Measurements from ENCODE around the gene SIGLEC10.

The SIGLEC10 gene

DNA sequence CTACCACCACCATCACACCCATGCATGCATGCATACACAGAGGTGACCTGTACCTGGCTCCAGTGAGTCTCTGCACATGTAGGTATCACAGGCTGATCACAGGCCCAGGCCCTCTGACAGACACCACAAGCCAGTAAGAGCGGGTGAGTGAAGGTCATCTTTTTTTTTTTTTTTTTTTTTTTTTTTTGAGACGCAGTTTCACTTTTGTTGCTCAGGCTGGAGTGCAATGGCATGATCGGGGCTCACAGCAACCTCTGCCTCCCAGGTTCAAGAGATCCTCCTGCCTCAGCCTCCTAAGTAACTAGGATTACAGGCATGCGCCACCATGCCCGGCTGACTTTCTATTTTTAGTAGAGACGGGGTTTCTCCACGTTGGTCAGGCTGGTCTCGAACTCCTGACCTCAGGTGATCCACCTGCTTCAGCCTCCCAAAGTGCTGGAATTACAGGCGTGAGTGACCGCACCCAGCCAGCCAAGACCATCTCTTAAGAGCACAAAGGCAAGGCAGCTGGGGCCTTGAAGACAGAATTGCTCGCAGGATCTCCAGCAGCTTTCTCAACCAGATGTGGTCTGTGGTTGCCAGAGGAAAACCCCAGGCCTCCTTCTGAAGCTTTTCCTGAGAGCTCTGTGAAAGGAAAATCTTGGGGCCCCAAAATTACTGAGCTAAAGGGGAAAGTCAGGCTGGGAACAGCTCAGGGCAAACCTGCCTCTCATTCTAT is 41.8 kb downstream of the SIGLEC10 start:
- Histone ChIP-seq H3K36me3 (no peaks in the 10 kb centered on the region), H3K4me3 (ENCODE audit: low read depth, low read length) (no peak overlapping the region), H3K9me3 (no peaks in the 10 kb centered on the region), H3K27me3 (no peaks in the 10 kb centered on the region), H3K4me1 (no peaks in the 10 kb centered on the region)
- DNase-seq = no peak
- TF ChIP-seq, protein P1, sequence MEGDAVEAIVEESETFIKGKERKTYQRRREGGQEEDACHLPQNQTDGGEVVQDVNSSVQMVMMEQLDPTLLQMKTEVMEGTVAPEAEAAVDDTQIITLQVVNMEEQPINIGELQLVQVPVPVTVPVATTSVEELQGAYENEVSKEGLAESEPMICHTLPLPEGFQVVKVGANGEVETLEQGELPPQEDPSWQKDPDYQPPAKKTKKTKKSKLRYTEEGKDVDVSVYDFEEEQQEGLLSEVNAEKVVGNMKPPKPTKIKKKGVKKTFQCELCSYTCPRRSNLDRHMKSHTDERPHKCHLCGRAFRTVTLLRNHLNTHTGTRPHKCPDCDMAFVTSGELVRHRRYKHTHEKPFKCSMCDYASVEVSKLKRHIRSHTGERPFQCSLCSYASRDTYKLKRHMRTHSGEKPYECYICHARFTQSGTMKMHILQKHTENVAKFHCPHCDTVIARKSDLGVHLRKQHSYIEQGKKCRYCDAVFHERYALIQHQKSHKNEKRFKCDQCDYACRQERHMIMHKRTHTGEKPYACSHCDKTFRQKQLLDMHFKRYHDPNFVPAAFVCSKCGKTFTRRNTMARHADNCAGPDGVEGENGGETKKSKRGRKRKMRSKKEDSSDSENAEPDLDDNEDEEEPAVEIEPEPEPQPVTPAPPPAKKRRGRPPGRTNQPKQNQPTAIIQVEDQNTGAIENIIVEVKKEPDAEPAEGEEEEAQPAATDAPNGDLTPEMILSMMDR (IDR thresholded peaks at IDR 0.05; ENCODE audit: low read depth, low read length) = no peak

DNA sequence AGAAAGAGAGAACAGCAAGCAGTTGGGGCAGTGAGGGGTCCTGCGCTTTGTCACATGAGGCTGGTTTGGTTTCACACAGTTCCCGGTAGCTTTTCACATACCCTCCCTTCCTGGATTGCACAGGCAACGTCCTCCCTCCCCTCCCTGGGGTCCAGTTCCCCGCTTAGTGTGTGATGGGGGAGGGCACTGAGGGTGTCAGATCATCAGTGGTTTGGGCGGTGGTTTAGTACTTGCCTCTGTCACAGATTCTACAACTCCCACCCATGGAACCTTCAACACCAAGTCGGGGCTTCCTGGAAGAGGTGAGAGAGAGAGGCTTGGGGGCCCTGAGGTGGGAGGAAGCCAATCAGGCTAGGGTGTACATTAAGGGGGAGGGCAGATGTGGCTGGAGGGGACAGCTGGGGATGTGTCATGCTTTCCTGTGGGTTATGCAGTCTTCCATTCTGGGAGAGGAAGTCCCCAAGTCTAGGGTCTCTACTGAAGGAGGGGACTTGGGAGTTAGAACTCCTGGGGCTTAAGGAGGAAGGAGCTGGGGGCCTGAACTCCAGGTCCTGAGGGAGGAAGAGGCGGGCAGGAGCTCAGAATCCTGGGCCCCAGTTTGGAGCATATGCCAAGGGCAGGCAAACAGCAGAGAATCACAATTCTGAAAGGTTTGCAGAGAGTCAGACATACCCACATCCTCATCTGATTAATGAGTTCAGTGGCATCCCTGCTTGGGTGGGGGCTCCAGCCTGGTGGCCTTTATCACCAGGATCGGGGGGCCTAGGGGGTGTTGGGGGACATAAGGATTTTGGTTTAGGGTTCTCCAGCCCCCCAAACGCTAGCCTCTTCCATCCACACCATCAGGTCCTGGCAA is 44.6 kb downstream of the SIGLEC10 start, which contains the start of gene NKG7:
Gene NKG7 (minus strand): TSS at position 6 of the 856 bp plus-strand sequence. CDS start 119 bp downstream, outside the sequence.
- no peak for DNase-seq
- H3K4me3 ChIP-seq (ENCODE audit: low read depth, low read length) = no peak within 1 kb of the TSS
- no peaks in the 10 kb centered on the region for H3K27me3 ChIP-seq
- peaks cover 2% of the 10 kb centered on the region; the same call in 1 of the 2 replicates for H3K4me1 ChIP-seq
- no peaks in the 10 kb centered on the region for H3K9me3 ChIP-seq
- TF ChIP-seq, protein P1 (IDR thresholded peaks at IDR 0.05; ENCODE audit: low read depth, low read length) = no peak
- no peaks in the 10 kb centered on the region for H3K36me3 ChIP-seq

DNA sequence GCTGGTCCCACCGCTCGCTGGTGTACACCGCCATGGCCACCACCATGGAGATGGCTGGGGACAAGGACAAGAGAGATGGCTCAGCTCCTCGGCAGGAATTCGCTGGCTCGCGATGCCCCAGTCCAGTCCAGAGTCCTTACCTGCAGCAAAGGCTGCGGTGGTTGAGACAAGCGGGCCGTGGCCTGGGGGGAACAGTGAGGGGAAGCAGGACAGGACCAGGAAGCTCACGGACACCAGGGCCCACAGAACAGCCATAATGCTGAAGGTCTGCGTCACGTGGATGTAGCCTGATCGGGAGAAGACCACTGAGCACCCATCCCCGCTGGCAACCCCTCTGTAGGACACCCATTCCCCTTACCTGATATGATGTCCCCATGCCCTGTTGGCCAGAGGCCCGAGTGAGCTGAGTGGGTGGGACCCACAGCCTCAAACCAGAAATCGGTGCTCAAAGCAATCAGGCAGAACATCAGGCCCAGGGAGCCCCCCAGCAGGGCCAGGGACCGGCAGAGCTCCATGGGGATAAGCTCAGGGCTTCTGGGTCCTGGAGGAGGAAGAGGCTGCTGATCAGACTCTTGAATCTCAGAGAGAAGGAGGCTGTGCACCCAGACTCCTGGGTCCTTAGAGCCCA is 45.3 kb downstream of the SIGLEC10 start:
- H3K4me3 ChIP-seq (ENCODE audit: low read depth, low read length) = no peak overlapping the region
- H3K27me3 ChIP-seq = no peaks in the 10 kb centered on the region

DNA sequence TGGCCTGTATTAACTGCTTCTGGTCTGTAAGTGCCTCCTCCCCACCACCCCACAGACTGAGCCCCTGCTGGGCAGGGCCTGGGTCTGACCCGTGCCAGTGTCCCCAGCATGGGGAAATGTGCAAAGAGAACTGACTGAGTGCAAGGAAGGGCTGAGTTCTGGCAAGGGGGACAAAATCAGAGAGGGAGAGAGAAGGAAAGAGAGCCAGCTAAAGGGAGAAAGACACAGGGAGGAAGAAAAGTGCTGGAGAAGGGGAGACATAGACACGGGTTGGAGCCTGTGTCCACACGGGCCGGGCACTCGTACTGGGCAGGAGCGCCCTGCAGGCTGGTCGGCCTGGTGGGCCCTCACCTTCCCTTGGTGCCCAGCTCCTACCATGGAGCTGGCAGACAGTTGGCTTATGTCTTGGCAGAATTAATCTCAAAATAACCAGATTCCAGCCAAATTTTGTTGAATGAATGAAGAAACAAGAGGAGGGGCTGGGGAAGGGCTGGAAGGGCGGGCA is 46.2 kb downstream of the SIGLEC10 start:
- no peak overlapping the region for H3K4me3 ChIP-seq (ENCODE audit: low read depth, low read length)
- TF ChIP-seq, protein P1 (IDR thresholded peaks at IDR 0.05; ENCODE audit: low read depth, low read length) = no peak
- no peak for DNase-seq
- H3K4me1 ChIP-seq = peaks cover 2% of the 10 kb centered on the region; the same call in 1 of the 2 replicates
- H3K27me3 ChIP-seq = no peaks in the 10 kb centered on the region
- H3K9me3 ChIP-seq = no peaks in the 10 kb centered on the region
- no peaks in the 10 kb centered on the region for H3K36me3 ChIP-seq

More for the DNA sequence above, 45.3 kb downstream of the SIGLEC10 start:
- no peaks in the 10 kb centered on the region for H3K36me3 ChIP-seq
- TF ChIP-seq, protein P1 (IDR thresholded peaks at IDR 0.05; ENCODE audit: low read depth, low read length) = no peak
- H3K4me1 ChIP-seq = peaks cover 2% of the 10 kb centered on the region; the same call in 1 of the 2 replicates
- DNase-seq = no peak
- no peaks in the 10 kb centered on the region for H3K9me3 ChIP-seq

DNA sequence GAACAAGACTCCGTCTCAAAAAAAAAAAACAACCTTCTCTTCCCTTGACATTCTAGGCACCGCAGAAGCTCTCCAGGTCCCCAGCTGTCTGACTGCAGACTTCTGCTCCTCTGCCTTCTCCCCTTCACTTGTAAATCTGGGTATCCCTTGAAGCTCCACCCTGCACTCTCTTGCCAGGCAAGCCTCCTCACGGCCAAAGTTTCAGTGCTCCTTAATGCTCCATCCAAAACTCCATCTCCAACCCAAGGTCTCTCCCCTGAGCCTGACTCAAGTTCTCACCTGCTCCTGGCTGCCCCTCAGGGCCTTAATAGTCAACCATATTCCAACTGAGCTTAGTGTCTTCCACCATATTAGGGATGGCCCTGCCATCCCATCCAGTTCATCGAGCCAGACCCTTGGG is 47.2 kb downstream of the SIGLEC10 start:
- TF ChIP-seq, protein P1 (IDR thresholded peaks at IDR 0.05; ENCODE audit: low read depth, low read length) = no peak
- Histone ChIP-seq H3K4me3 (ENCODE audit: low read depth, low read length) (no peak overlapping the region), H3K4me1 (peaks cover 2% of the 10 kb centered on the region; the same call in 1 of the 2 replicates), H3K27me3 (no peaks in the 10 kb centered on the region), H3K9me3 (no peaks in the 10 kb centered on the region), H3K36me3 (no peaks in the 10 kb centered on the region)
- no peak for DNase-seq

Measured in BE2C (cell line).